Glutamatergic neuron (in vitro differentiated cells): ENCODE results near the gene LRRC57. TPM values are rescaled to one million over a fixed set of nuclear protein-coding genes. Genes with fewer than 3 reads are reported as not detected.

Source experiments
- DNase-seq: peaks from one replicate; pipeline ENCODE4 v3.0.0; 2022
- H3K27ac Mint-ChIP-seq: one replicate; pipeline ENCODE4 v1.8.0; 2020; ENCODE audit warnings: mild to moderate bottlenecking, mixed read lengths, inconsistent platforms; ENCODE audit not compliant: unreplicated experiment
- H3K27me3 Mint-ChIP-seq: one replicate; pipeline ENCODE4 v1.8.0; 2020; ENCODE audit warnings: mild to moderate bottlenecking, moderate library complexity, mixed read lengths, inconsistent platforms; ENCODE audit not compliant: unreplicated experiment
- H3K36me3 Mint-ChIP-seq: one replicate; pipeline ENCODE4 v1.8.0; 2020; ENCODE audit warnings: mild to moderate bottlenecking, mixed read lengths, inconsistent platforms; ENCODE audit not compliant: unreplicated experiment
- H3K4me1 Mint-ChIP-seq: one replicate; pipeline ENCODE4 v1.8.0; 2020; ENCODE audit warnings: mild to moderate bottlenecking, low read depth, mixed read lengths, inconsistent platforms; ENCODE audit not compliant: unreplicated experiment
- H3K4me3 Mint-ChIP-seq: one replicate; pipeline ENCODE4 v1.8.0; 2020; ENCODE audit warnings: mild to moderate bottlenecking, mixed read lengths, inconsistent platforms; ENCODE audit not compliant: unreplicated experiment
- H3K9me3 Mint-ChIP-seq: one replicate; pipeline ENCODE4 v1.8.0; 2020; ENCODE audit warnings: mild to moderate bottlenecking, moderate library complexity, mixed read lengths, inconsistent platforms; ENCODE audit not compliant: unreplicated experiment
- total RNA-seq: library from RNA; stranded (reverse); fragmentation: NEBNext Ultra II Directional; extraction: Animal tissue kit (Norgen Biotek cat#: 25700); gene quantifications from one replicate; pipeline ENCODE4 v1.2.1, GENCODE V29; 2021; ENCODE audit not compliant: unreplicated experiment
- TF ChIP-seq, protein P1 (sequence below): fragments of 200-600 bp; sonication (generic); IDR thresholded peaks from one replicate; pipeline ENCODE4 v1.5.0; 2021; ENCODE audit not compliant: partially characterized antibody, unreplicated experiment

LRRC57 gene
- total RNA-seq, 1 donor from 2014 or later, result 38.5 TPM

GRCh38 chr15:42507514-42507913, 41.1 kb downstream of the LRRC57 start:
- H3K27ac Mint-ChIP-seq, result no peak overlapping the region
- no peaks in the 10 kb centered on the region for H3K4me1 Mint-ChIP-seq
- no peaks in the 10 kb centered on the region for H3K27me3 Mint-ChIP-seq
- DNase-seq, result no peak
- no peaks in the 10 kb centered on the region for H3K36me3 Mint-ChIP-seq
- no peaks in the 10 kb centered on the region for H3K9me3 Mint-ChIP-seq
- TF ChIP-seq, protein P1, sequence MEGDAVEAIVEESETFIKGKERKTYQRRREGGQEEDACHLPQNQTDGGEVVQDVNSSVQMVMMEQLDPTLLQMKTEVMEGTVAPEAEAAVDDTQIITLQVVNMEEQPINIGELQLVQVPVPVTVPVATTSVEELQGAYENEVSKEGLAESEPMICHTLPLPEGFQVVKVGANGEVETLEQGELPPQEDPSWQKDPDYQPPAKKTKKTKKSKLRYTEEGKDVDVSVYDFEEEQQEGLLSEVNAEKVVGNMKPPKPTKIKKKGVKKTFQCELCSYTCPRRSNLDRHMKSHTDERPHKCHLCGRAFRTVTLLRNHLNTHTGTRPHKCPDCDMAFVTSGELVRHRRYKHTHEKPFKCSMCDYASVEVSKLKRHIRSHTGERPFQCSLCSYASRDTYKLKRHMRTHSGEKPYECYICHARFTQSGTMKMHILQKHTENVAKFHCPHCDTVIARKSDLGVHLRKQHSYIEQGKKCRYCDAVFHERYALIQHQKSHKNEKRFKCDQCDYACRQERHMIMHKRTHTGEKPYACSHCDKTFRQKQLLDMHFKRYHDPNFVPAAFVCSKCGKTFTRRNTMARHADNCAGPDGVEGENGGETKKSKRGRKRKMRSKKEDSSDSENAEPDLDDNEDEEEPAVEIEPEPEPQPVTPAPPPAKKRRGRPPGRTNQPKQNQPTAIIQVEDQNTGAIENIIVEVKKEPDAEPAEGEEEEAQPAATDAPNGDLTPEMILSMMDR, result no peak
- H3K4me3 Mint-ChIP-seq, result no peak overlapping the region

- no peak overlapping the region for H3K4me3 Mint-ChIP-seq
- H3K4me1 Mint-ChIP-seq, result no peaks in the 10 kb centered on the region
- no peak overlapping the region for H3K27ac Mint-ChIP-seq
- DNase-seq, result no peak
- no peaks in the 10 kb centered on the region for H3K27me3 Mint-ChIP-seq
- TF ChIP-seq, protein P1, result no peak
- no peaks in the 10 kb centered on the region for H3K9me3 Mint-ChIP-seq
- H3K36me3 Mint-ChIP-seq, result no peaks in the 10 kb centered on the region
Measured at GRCh38 chr15:42504631-42505030, 44.0 kb downstream of the LRRC57 start.

DNA sequence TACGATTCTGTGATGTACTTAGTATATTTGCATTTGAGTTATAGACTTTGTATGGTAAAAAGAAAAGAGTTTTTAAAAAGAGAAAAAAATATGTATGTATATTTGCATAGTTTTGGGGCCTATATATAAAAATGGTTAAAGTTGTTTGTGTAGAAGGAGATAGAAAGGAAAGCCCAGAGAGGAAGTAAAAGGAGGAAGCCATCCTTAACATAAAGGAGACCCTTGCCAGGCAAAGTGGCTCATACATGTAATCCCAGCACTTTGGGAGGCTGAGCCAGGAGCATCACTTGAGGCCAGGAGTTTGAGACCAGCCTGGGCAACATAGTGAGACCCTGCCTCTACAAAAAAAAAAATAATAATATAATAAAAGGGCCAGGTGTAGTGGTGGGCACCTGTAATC, 44.8 kb downstream of the LRRC57 start:
- H3K27ac Mint-ChIP-seq, result no peak overlapping the region
- no peak for DNase-seq
- H3K36me3 Mint-ChIP-seq, result no peaks in the 10 kb centered on the region
- TF ChIP-seq, protein P1, result no peak
- H3K9me3 Mint-ChIP-seq, result no peaks in the 10 kb centered on the region
- no peaks in the 10 kb centered on the region for H3K27me3 Mint-ChIP-seq
- H3K4me1 Mint-ChIP-seq, result no peaks in the 10 kb centered on the region
- no peak overlapping the region for H3K4me3 Mint-ChIP-seq

GRCh38 chr15:42502477-42502876, 46.1 kb downstream of the LRRC57 start:
- no peak for DNase-seq
- Mint-ChIP-seq H3K4me3 (no peak overlapping the region), H3K9me3 (no peaks in the 10 kb centered on the region), H3K36me3 (no peaks in the 10 kb centered on the region), H3K4me1 (peaks cover 1% of the 10 kb centered on the region), H3K27ac (no peak overlapping the region), H3K27me3 (peaks cover 1% of the 10 kb centered on the region)
- TF ChIP-seq, protein P1, result no peak

- Mint-ChIP-seq H3K4me3 (no peak overlapping the region), H3K4me1 (peaks cover 10% of the 10 kb centered on the region), H3K27me3 (peaks cover 11% of the 10 kb centered on the region), H3K27ac (no peak overlapping the region), H3K36me3 (no peaks in the 10 kb centered on the region), H3K9me3 (peaks cover 7% of the 10 kb centered on the region)
- DNase-seq, result no peak
- TF ChIP-seq, protein P1, result no peak
Measured at GRCh38 chr15:42499858-42500609, 48.6 kb downstream of the LRRC57 start.
